HTERT RPE-1 (cell line): ENCODE results near the gene XRN2.
"Not testable (repeated sequence)": the region's sequence is repeated elsewhere in the genome, so short reads cannot be mapped to it uniquely, and the experiment has no call there.

Experiments used
- in situ Hi-C: fragments of 300-500 bp; cut with MboI; formaldehyde crosslinking; loops from 4 replicates; pipeline ENCODE4 v1.14.3; 2020; ENCODE audit warnings: low sequenced_read_pairs

XRN2 gene

GRCh38 chr20:21423712-21424111, 120.6 kb downstream of the XRN2 start:
- in situ Hi-C loops, result not testable (repeated sequence)

- in situ Hi-C loops, result no loop called here
Observed at GRCh38 chr20:21424846-21425245, 121.7 kb downstream of the XRN2 start.

GRCh38 chr20:21430020-21430419, 126.9 kb downstream of the XRN2 start:
- in situ Hi-C loops, result no loop called here

- in situ Hi-C loops, result no loop called here
Observed at GRCh38 chr20:21432911-21433310, 129.8 kb downstream of the XRN2 start.

GRCh38 chr20:21433329-21433890, 130.3 kb downstream of the XRN2 start:
- in situ Hi-C loops, result no loop called here

- in situ Hi-C loops, result no loop called here
Observed at GRCh38 chr20:21435576-21435975, 132.4 kb downstream of the XRN2 start.

- in situ Hi-C loops, result no loop called here
Observed at GRCh38 chr20:21436205-21436604, 133.1 kb downstream of the XRN2 start.

GRCh38 chr20:21437248-21437647, 134.1 kb downstream of the XRN2 start:
- in situ Hi-C loops, result no loop called here

GRCh38 chr20:21437816-21438215, 134.7 kb downstream of the XRN2 start:
- in situ Hi-C loops, result no loop called here
